Lower lobe of right lung (tissue), 2 donors: ENCODE data around the gene GRHL1. TPM values are rescaled to one million over a fixed set of nuclear protein-coding genes. Genes with fewer than 3 reads are reported as not detected.
A peak's percentile ranks its signal among the peaks of the same experiment; 100 is the strongest.
"Not testable (repeated sequence)": the region's sequence is repeated elsewhere in the genome, so short reads cannot be mapped to it uniquely, and the experiment has no call there.

Experiments used
- ATAC-seq, 2 donors: fragments of 200-7000 bp; cut with Tn5 transposase; one replicate each; pipeline ENCODE4 v1.9.1; 2020 to 2022; ENCODE audit warnings: mild to moderate bottlenecking in 2 of 2, moderate library complexity in 2 of 2
- DNase-seq: peaks from one replicate; pipeline ENCODE4 v3.0.0-alpha.2; 2020
- H3K27ac ChIP-seq: fragments of 200-600 bp; one replicate; pipeline ENCODE4 v1.8.0; 2022
- H3K27me3 ChIP-seq: fragments of 200-600 bp; one replicate; pipeline ENCODE4 v1.8.0; 2022; ENCODE audit warnings: low read depth
- H3K36me3 ChIP-seq: fragments of 200-600 bp; one replicate; pipeline ENCODE4 v1.8.0; 2022; ENCODE audit warnings: mild to moderate bottlenecking
- H3K4me1 ChIP-seq: fragments of 200-600 bp; one replicate; pipeline ENCODE4 v1.8.0; 2022
- H3K4me3 ChIP-seq: fragments of 200-600 bp; one replicate; pipeline ENCODE4 v1.8.0; 2022; ENCODE audit warnings: mild to moderate bottlenecking
- H3K9me3 ChIP-seq: fragments of 200-600 bp; one replicate; pipeline ENCODE4 v1.8.0; 2022
- CTCF ChIP-seq: fragments of 200-600 bp; IDR thresholded peaks from one replicate; pipeline ENCODE4 v1.8.0; 2022; ENCODE audit warnings: antibody characterized with exemption, mild to moderate bottlenecking
- intact Hi-C: fragments of 100-400 bp; cut with DNase I; formaldehyde crosslinking; loops from one replicate; pipeline ENCODE4 v1.11.0; 2022
- total RNA-seq: library from RNA; stranded (reverse); fragmentation: NEBNext Ultra II Directional; extraction: Animal tissue kit (Norgen Biotek cat#: 25700); gene quantifications from one replicate; pipeline ENCODE4 v1.2.1, GENCODE V29; 2021
- donor health status: DM: no; HTN: yes; CAD: no; lungs with severe emphysema.

The GRHL1 gene
- total RNA-seq, 1 donor from 2014 or later, result 6.5 TPM

GRCh38 chr2:9910699-9911098, 40.8 kb upstream of the GRHL1 start:
- ATAC-seq (no peak), DNase-seq (no peak)
- H3K27ac ChIP-seq, result no peak overlapping the region
- H3K4me1 ChIP-seq, result no peaks in the 10 kb centered on the region
- no peaks in the 10 kb centered on the region for H3K9me3 ChIP-seq
- intact Hi-C loops, result no loop called here
- H3K27me3 ChIP-seq, result no peaks in the 10 kb centered on the region
- peaks cover 41% of the 10 kb centered on the region for H3K36me3 ChIP-seq
- no peak for TF ChIP-seq CTCF
- no peak overlapping the region for H3K4me3 ChIP-seq

DNA sequence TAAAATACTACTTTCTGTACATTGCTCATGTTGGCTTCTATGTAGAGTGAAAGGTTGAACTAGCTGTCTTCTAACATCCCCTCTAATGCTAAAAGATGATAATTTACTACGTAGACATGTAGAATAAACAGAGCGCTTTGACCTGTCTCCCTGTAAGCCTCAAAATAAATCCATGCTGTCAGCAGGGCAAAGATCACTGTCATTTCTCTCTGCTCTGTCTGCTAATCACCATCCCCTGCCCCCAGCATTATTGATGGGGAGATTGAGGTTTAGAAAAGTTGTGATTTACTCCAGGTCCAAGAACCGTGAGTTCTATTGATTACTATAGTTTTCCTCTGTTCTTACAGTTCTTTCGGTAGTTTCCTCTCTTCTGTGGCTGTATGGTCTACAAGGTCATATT, 39.0 kb upstream of the GRHL1 start:
- peaks cover 41% of the 10 kb centered on the region for H3K36me3 ChIP-seq
- no peak for TF ChIP-seq CTCF
- DNase-seq (no peak), ATAC-seq (no peak)
- H3K4me1 ChIP-seq, result no peaks in the 10 kb centered on the region
- no peaks in the 10 kb centered on the region for H3K9me3 ChIP-seq
- intact Hi-C loops, result no loop called here
- H3K27me3 ChIP-seq, result no peaks in the 10 kb centered on the region
- no peak overlapping the region for H3K27ac ChIP-seq
- no peak overlapping the region for H3K4me3 ChIP-seq

DNA sequence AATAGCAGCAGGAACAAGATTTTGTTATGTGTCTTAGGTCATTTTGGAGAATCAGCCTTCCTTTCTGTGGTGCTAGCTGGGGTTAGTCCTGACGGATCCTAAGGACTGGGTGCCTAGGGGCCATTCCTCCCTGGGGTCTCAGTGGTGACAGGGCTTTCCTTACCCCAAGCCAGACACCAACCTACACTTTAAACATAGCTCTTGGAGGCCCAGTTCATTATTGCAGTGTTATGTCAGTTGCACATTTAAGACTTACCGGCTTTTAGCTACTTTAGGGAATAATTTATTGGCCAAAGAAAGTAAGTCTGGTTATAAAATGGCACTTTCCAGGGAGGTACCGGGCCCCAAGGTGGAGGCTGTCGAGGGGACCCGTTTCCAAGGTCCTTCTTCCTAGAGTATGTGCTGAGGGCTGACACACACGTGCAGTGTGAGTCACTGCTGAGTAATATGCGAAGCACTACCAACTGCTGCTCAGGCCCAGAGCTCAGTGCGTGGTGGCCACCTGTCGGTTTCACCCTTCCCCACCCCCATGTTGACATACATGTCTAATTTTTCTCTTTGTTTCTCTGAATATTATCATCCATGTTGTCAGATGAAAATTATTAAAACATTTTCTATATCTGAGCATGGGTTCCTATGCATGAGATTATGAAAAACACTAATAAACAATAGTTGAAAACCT, 37.0 kb upstream of the GRHL1 start:
- Histone ChIP-seq H3K4me3 (no peak overlapping the region), H3K27ac (no peak overlapping the region), H3K9me3 (no peaks in the 10 kb centered on the region), H3K36me3 (peaks cover 48% of the 10 kb centered on the region), H3K4me1 (peaks cover 3% of the 10 kb centered on the region), H3K27me3 (no peaks in the 10 kb centered on the region)
- DNase-seq (no peak), ATAC-seq (no peak)
- intact Hi-C loops, result no loop called here
- TF ChIP-seq CTCF, result no peak

DNA sequence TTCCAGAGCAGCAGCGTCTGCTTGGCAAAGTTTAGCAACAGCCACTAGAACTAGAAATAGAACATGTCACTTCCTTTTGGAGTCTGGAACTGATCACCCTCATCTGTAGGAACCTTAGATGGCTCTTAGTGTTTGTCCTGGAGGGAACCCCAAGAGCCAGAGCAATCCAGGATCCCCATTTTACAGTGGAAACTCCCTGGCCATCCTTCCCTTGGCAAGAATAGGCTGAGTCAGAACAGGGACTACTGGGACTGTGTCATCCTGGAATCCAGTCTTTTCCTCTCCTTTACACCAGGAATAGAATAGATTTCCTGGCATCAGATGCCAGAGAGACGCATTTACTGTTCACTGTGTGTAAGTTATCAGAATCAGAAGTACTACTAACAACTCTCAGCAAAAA, 33.2 kb upstream of the GRHL1 start:
- no peak overlapping the region for H3K4me3 ChIP-seq
- H3K27ac ChIP-seq, result peak overlapping the region; percentile 9
- TF ChIP-seq CTCF, result no peak
- no peaks in the 10 kb centered on the region for H3K9me3 ChIP-seq
- DNase-seq (no peak), ATAC-seq (peak in 1 of 2 donors; percentile 17)
- H3K4me1 ChIP-seq, result peaks cover 3% of the 10 kb centered on the region
- H3K36me3 ChIP-seq, result peaks cover 42% of the 10 kb centered on the region
- intact Hi-C loops, result no loop called here
- H3K27me3 ChIP-seq, result no peaks in the 10 kb centered on the region

DNA sequence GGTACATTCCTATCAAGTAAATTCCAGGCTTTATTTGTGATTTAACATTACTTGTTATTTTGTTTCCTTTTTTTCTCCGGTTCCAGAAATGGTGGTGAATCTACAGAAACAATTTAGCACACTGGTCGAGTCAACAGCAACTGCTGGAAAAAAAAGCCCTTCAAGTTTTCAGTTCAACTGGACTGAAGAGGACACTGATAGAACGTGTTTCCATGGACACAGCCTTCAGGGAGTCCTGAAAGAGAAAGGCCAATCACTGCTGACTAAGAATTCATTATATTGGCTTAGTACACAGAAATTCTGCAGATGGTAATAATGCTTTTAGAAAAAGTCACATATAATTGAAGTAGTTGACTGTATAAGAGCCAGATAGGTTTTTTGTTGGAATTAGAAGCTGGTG, 32.0 kb upstream of the GRHL1 start:
- DNase-seq (no peak), ATAC-seq (no peak)
- Histone ChIP-seq H3K27me3 (no peaks in the 10 kb centered on the region), H3K27ac (no peak overlapping the region), H3K4me3 (no peak overlapping the region), H3K9me3 (no peaks in the 10 kb centered on the region), H3K4me1 (peaks cover 3% of the 10 kb centered on the region), H3K36me3 (peaks cover 30% of the 10 kb centered on the region)
- TF ChIP-seq CTCF, result no peak
- intact Hi-C loops, result no loop called here

DNA sequence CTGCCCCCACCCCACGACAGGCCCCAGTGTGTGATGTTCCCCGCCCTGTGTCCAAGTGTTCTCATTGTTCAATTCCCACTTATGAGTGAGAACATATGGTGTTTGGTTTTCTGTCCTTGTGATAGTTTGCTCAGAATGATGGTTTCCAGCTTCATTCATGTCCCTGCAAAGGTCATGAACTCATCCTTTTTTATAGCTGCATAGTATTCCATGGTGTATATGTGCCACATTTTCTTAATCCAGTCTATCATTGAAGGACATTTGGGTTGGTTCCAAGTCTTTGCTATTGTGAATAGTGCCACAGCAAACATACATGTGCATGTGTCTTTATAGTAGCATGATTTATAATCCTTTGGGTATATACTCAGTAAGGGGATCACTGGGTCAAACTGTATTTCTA, 24.5 kb upstream of the GRHL1 start:
- H3K27me3 ChIP-seq, H3K27ac ChIP-seq, ATAC-seq, intact Hi-C loops, H3K9me3 ChIP-seq, DNase-seq, H3K4me3 ChIP-seq, H3K4me1 ChIP-seq: not testable (repeated sequence)
- H3K36me3 ChIP-seq, result peaks cover 12% of the 10 kb centered on the region
